Islet of Langerhans (tissue), 1 donor: ENCODE measurements around the gene SLC4A5.
A peak's percentile ranks its signal among the peaks of the same experiment; 100 is the strongest.
"Not testable (repeated sequence)": the region's sequence is repeated elsewhere in the genome, so short reads cannot be mapped to it uniquely, and the experiment has no call there.

Experiments used
- FAIRE-seq: peaks from one replicate; lab custom pipeline; 2011; peaks lifted over from hg19 to GRCh38; lab: Jason Lieb, UNC

Gene SLC4A5

GRCh38 chr2:74262681-74263080 is 80.5 kb downstream of the SLC4A5 start:
- no peak for FAIRE-seq

- FAIRE-seq = no peak
Observed at GRCh38 chr2:74261204-74261864, 81.9 kb downstream of the SLC4A5 start.

DNA sequence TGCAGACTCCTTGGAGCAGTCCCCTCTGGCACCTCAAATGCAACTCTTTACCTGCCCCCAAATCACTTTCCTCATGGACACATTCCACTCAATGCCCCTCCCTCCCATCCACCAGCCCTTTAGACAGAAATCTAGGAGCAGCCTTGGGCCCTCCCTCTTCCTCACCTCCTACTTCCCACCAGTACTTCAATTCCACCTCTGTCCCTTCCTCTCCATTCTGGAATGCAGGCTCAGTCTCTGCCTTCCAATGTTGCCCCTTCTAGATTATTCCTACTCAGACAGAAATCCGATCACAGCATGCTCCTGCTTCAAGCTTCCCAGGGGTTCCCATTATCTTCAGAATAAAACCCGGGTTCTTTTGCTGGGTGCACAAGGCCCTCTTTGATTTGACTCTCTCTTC is 82.7 kb downstream of the SLC4A5 start:
- FAIRE-seq = no peak

DNA sequence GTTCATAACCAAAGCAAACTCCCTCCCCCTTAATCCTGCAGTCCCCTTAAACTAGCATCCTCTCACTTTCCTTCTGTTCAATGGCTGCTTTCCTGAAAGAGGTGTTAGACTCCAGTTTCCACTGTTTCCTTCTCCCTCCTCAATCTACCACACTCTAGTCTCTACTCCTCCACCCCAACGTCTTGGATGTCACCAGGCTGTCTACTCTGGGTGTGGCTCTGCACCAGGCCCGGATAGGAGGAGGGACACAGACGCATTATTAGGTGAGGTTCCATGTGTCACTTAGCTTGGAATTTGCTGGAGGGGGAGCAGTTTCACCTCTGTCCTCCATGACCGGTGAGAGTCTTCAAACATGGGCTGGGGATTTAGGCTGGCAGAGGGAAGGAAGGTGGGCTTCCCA is 83.5 kb downstream of the SLC4A5 start:
- no peak for FAIRE-seq

GRCh38 chr2:74259191-74259590 is 84.0 kb downstream of the SLC4A5 start:
- no peak for FAIRE-seq

GRCh38 chr2:74255660-74256213 is 87.5 kb downstream of the SLC4A5 start:
- FAIRE-seq = no peak

- no peak for FAIRE-seq
Observed at GRCh38 chr2:74253971-74254310, 89.3 kb downstream of the SLC4A5 start.

DNA sequence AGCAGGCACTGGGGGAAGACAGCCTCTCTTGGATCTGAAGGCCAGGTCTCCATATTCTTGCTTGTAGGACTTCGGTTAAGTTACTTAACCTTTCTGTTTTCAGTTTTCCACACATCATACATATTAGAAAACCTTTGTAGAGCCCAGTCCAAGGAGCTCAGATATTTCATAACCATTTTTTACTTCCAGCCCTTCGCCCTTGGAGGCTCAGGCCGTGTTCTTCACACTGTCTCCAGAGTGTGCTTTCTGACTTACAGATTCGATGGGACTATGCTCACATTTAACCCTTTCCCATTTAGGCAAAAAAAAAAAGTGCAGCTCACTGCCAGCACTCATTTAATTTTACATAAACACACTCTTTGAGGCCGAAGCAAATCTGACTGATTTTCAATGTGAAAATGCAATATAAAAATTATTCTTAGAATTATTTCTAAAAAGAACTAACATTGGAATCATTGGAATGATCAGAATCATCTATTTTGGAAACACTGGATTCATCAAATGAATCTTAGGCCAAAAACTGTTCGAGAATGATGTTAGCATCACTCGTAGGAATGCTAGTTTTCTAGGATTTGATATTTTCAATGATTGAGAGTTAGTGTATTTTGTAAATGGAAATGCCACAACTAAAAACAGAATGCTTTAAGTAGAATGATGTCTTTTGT is 89.8 kb downstream of the SLC4A5 start:
- no peak for FAIRE-seq

DNA sequence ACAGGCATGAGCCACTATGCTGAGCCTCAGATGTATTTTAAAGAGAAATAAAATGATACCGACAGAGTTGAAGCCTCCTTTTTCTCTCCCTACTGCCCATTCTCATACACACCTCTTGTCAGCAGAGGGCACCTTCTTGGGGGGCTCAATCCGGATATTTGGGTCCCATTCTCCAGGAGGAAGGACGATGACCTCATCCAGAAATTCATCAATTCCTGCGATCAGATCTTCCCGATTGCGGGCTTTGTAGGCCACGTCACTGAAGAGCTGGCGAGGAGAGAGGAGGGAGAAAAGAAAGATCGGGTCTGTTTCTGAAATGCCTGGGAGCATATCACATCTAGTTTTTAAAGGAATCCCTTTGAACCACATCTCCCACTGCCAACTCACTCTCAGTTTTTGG is 90.4 kb downstream of the SLC4A5 start:
- FAIRE-seq = no peak

- FAIRE-seq = no peak
Observed at GRCh38 chr2:74252036-74252435, 91.2 kb downstream of the SLC4A5 start.

DNA sequence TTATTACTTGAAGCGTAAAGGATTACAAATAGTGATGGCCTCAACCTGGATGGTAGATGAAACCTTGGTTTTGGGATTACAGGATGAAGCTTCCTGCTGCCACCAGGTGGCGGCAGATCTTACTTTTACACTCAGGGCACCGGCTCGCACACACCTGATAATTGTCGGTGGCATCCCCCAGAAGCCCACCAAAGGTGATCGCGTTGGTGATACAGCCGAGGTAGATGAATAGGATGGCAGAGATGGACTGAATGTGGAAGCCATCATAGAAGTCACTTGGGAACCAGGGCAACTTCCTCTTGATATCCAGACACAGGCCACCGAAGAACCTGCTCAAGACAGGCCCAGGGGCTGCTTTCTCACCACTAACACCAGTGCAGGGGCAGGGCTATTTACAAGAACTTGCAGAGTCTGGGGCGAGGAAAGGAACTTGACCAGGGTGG is 93.0 kb downstream of the SLC4A5 start:
- peak; percentile 51 for FAIRE-seq

DNA sequence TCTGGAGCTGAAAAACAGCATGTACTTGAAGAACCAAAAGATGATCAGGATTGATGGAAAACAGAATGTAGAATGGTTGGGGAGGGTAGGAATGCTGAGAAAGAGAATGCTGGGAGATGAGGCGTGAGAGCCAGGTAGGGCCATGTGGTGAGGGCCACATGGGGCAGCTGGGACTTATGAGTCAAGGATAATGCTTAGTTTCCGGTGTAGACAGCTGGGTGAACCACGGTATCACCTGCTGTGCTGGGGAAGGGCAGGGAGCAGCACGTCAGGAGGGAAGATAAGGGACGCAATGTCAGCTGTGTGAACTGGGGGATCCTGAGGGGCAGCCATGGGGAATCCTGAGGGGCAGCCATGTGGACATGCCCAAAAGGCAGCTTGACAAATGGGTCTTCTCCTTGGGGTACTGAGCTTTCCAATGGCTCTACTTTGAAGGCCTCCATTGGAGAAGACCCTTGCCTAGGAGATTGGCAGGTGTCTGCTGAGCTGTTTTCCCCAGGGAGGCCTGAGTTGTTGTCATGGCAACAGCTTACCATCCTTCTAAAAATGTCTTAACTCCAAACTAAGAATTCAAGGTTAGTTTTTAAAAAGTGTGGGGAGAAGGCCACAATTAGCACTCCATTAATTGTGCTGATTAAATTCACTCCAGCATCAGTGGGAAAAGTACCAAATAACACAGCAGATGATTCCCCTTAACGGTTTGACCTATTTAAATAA is 93.7 kb downstream of the SLC4A5 start:
- no peak for FAIRE-seq

GRCh38 chr2:74246496-74247195 is 96.6 kb downstream of the SLC4A5 start:
- FAIRE-seq = no peak

- FAIRE-seq = no peak
Observed at GRCh38 chr2:74244286-74244685, 98.9 kb downstream of the SLC4A5 start.

DNA sequence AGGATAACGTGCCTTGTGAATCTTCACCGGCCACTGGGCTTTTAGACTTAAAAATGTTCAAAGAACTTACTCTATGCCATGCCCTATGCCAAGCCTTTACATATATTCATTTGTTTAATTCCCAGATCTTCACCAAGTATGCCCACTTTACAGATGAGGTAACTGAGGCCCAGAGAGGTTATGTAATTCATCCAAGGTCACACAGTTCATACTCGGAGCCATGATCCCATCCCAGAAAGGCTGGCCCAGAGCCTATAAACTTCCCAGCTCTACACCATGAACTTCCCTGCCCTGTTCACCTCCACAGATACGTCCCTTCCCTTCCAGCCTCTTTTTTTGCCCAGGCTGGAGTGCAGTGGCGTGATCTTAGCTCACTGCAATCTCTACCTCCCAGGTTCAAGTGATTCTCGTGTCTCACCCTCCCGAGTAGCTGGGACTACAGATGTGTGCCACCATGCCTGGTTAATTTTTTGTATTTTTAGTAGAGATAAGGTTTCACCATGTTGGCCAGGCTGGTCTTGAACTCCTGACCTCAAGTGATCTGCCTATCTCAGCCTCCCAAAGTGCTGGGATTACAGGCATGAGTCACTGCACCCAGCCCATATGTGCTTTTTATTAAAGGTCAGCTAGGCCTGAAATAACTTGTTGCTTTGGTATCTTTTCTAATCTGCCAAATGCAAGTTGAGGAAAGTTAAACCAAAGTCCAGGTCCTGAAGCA is 100.7 kb downstream of the SLC4A5 start:
- no peak for FAIRE-seq

GRCh38 chr2:74239346-74239745 is 103.9 kb downstream of the SLC4A5 start:
- no peak for FAIRE-seq

GRCh38 chr2:74238879-74239278 is 104.3 kb downstream of the SLC4A5 start:
- FAIRE-seq = no peak

- FAIRE-seq = no peak
Observed at GRCh38 chr2:74235041-74235440, 108.2 kb downstream of the SLC4A5 start.

GRCh38 chr2:74233648-74234047 is 109.6 kb downstream of the SLC4A5 start:
- FAIRE-seq = no peak

GRCh38 chr2:74232426-74232825 is 110.8 kb downstream of the SLC4A5 start:
- FAIRE-seq = no peak

GRCh38 chr2:74229865-74230264 is 113.4 kb downstream of the SLC4A5 start:
- not testable (repeated sequence) for FAIRE-seq

DNA sequence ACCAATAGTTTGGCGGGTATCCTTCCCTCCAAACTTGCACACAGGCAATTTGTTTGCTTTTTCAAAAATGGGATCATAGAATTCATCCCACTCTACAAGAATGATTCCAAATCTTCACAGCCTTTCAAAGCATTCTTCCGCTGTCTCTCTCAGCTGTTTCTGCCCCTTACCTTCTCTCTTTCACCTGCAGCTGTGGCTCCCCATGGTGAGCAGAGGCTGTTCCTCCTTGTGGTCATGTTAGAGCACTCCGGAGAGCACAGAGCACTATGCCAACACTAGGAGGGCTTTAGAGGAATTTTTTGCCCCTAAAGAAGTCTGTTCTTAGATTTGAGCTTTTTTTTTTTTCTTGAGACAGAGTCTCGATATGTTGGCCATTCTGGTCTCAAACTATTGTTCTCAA is 114.4 kb downstream of the SLC4A5 start:
- no peak for FAIRE-seq
